IPS-18c (cell line): ENCODE results near the gene SLC25A18.
A peak's percentile ranks its signal among the peaks of the same experiment; 100 is the strongest.

ENCODE experiments used
- H3K4me3 ChIP-seq: 2 replicates; pipeline ENCODE4 v1.7.0; 2013; ENCODE audit warnings: low read depth, mild to moderate bottlenecking, low read length, moderate library complexity; ENCODE audit not compliant: insufficient read depth
- H3K9me3 ChIP-seq: one replicate; pipeline ENCODE4 v1.6.1; 2013; ENCODE audit warnings: mild to moderate bottlenecking, low read length, moderate library complexity; ENCODE audit not compliant: control insufficient read depth, insufficient read depth

The SLC25A18 gene

GRCh38 chr22:17589810-17590375, 26.6 kb downstream of the SLC25A18 start:
- Histone ChIP-seq H3K4me3 (no peak overlapping the region), H3K9me3 (no peaks in the 10 kb centered on the region)

- H3K9me3 ChIP-seq, result no peaks in the 10 kb centered on the region
- no peak overlapping the region for H3K4me3 ChIP-seq
Observed at GRCh38 chr22:17590586-17590985, 27.3 kb downstream of the SLC25A18 start.

DNA sequence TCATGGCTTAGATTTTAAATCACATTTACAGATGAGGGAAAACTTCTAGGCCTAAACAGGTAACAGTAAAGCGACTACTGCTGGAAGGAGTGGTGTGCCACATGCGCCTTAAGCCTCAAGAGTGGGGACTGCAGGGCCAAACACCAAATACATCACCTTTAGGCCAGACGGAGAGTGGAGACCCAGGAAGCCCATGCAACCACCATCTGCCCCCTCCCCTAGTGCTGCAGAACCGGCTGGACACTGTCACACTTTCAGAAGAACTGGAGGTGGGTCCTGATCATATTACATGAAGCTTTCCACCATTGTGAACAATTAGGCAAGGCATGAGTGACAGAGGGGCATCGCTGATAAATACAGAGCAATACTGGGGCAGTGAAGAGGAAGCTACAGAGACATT, 28.9 kb downstream of the SLC25A18 start:
- no peak overlapping the region for H3K4me3 ChIP-seq
- no peaks in the 10 kb centered on the region for H3K9me3 ChIP-seq

GRCh38 chr22:17596226-17596625, 32.9 kb downstream of the SLC25A18 start:
- Histone ChIP-seq H3K4me3 (no peak overlapping the region), H3K9me3 (no peaks in the 10 kb centered on the region)

- Histone ChIP-seq H3K4me3 (no peak overlapping the region), H3K9me3 (peaks cover 2% of the 10 kb centered on the region)
Observed at GRCh38 chr22:17597217-17597616, 33.9 kb downstream of the SLC25A18 start.

- H3K9me3 ChIP-seq, result peaks cover 2% of the 10 kb centered on the region
- no peak overlapping the region for H3K4me3 ChIP-seq
Observed at GRCh38 chr22:17598318-17598717, 35.0 kb downstream of the SLC25A18 start.

DNA sequence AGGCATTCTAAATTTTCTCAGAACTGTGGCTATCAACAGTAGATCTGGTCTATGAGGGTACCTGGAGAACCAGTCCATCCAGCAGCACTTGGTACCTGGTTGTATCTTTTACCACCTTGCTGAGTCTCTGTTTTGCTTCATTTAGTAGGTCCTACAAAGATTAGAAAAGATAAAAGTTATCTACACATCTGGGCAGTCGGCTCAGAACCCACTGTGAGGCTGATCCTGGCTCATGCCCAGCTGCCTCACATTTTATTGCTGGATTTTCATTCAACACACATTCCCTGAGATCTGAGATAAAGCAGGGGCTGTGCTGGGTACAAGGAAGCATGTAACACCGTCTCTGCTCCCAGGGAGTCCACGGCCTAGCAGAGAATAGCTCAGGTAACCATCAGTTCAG, 37.7 kb downstream of the SLC25A18 start:
- Histone ChIP-seq H3K4me3 (no peak overlapping the region), H3K9me3 (peaks cover 2% of the 10 kb centered on the region)

GRCh38 chr22:17603668-17604067, 40.4 kb downstream of the SLC25A18 start:
- Histone ChIP-seq H3K4me3 (no peak overlapping the region), H3K9me3 (peaks cover 2% of the 10 kb centered on the region)

GRCh38 chr22:17606496-17606895, 43.2 kb downstream of the SLC25A18 start:
- peaks cover under 1% of the 10 kb centered on the region for H3K9me3 ChIP-seq
- no peak overlapping the region for H3K4me3 ChIP-seq

GRCh38 chr22:17607891-17608521, 44.7 kb downstream of the SLC25A18 start:
- Histone ChIP-seq H3K4me3 (no peak overlapping the region), H3K9me3 (no peaks in the 10 kb centered on the region)

DNA sequence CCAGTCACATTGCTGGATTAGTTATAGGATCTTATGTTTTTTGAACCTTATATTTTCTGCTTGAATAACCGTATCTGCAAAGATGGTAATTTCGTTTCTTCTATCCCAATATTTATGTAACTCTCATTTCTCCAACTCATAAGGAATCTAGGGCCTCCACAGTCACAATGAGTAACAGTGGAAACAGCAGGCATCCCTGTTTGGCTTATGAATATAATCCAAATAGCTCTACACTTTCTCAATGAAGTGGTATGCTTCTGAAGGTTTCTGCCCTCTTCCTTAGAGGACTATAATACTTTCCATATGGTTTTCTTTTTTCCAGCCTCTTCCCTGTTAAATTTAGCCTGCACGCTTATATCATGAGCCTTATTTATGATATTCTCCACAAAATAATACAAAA, 48.8 kb downstream of the SLC25A18 start:
- Histone ChIP-seq H3K4me3 (no peak overlapping the region), H3K9me3 (no peaks in the 10 kb centered on the region)

- Histone ChIP-seq H3K4me3 (no peak overlapping the region), H3K9me3 (no peaks in the 10 kb centered on the region)
Observed at GRCh38 chr22:17613280-17613679, 50.0 kb downstream of the SLC25A18 start.

DNA sequence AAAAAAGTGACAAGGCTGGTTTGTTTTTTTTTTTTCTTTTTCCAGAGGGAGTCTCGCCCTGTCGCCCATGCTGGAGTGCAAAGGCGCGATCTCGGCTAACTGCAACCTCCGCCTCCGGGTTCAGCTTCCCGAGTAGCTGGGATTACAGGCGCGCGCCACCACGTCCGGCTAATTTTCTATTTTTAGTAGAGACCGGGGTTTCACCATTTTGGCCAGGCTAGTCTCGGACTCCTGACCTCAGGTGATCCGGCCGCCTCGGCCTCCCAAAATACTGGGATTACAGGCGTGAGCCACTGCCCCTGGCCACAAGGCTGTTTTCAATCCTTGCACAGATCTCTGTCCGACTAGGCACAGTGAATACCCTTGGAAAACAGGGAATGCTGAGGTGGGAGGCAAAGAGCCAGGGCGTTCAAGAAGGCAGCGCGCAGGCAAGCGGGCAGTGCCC, 64.7 kb downstream of the SLC25A18 start:
- no peaks in the 10 kb centered on the region for H3K9me3 ChIP-seq
- H3K4me3 ChIP-seq, result peak overlapping the region; percentile 92

- H3K4me3 ChIP-seq, result peak within 1 kb of the TSS; percentile 92
- no peaks in the 10 kb centered on the region for H3K9me3 ChIP-seq
Observed at GRCh38 chr22:17628406-17629172, 65.3 kb downstream of the SLC25A18 start, which contains the start of gene ATP6V1E1. Gene ATP6V1E1, minus strand, starts transcription at chr22:17628749. Its CDS starts 114 bp downstream, at chr22:17628635.

GRCh38 chr22:17629173-17629489, 65.8 kb downstream of the SLC25A18 start:
- no peaks in the 10 kb centered on the region for H3K9me3 ChIP-seq
- peak overlapping the region; percentile 92 for H3K4me3 ChIP-seq

DNA sequence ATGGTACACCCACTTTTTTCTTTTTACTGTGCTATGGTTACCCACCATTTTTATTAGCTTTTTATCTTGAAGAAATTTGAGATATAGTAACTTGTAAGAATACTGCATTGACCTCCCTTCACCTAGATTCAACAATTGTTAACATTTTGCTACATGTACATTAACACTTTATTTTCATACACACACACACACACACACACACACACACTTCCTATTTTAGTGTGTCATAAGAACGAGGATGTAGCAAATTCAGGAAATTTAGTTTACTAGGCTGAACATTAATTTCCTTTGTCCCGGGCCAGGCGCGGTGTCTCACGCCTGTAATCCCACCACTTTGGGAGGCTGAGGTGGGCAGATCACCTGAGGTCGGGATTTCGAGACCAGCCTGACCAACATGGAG, 66.3 kb downstream of the SLC25A18 start:
- no peak overlapping the region; the same call in 1 of the 2 replicates for H3K4me3 ChIP-seq

DNA sequence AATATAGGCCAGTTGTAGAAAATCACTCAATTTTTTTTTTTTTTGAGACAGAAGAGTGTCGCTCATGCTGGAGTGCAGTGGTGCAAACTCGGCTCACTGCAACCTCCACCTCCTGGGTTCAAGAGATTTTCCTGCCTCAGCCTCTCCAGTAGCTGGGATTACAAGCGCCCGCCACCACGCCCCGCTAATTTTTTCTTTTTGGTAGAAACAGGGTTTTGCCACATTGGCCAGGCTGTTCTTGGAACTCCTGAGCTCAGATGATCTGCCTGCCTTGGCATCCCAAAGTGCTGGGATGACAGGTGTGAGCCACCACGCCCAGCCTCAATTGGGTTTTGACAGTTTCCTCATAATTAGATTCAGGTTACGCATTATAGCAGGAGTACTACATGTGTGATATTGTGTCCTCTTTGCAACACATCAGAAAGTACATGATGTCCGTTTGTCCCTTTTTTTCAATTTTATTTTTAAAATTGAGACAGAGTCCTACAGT, 67.8 kb downstream of the SLC25A18 start:
- no peak overlapping the region for H3K4me3 ChIP-seq

More for the DNA sequence above, 66.3 kb downstream of the SLC25A18 start:
- H3K9me3 ChIP-seq, result no peaks in the 10 kb centered on the region

More for the DNA sequence above, 67.8 kb downstream of the SLC25A18 start:
- H3K9me3 ChIP-seq, result no peaks in the 10 kb centered on the region
